IMR-90 (cell line): ENCODE measurements around the gene OPA3. TPM values are rescaled to one million over a fixed set of nuclear protein-coding genes. Genes with fewer than 3 reads are reported as not detected.

Source experiments
- ATAC-seq: fragments of 200-7000 bp; cut with Tn5 transposase; 2 replicates; pipeline ENCODE4 v1.9.1; 2020; ENCODE audit warnings: low read depth, mild to moderate bottlenecking, moderate library complexity
- BruUV-seq: library from RNA; stranded (reverse); fragments of 400-500 nt; replicated peaks from 2 replicates; lab custom pipeline; 2021; lab: Mats Ljungman, UMichigan
- CTCF ChIA-PET: fragments of 300-600 bp; formaldehyde crosslinking; extraction: SDS; loops from one replicate; lab custom pipeline; 2021; ENCODE audit warnings: antibody characterized with exemption; lab: Yijun Ruan, JAX
- POLR2A ChIA-PET: fragments of 300-600 bp; sonication (Branson Sonifier 250); formaldehyde crosslinking; loops from one replicate; lab custom pipeline; 2022; ENCODE audit warnings: antibody characterized with exemption; ENCODE audit not compliant: unreplicated experiment; lab: Charles Lee
- DNase-seq: peaks from one replicate; pipeline ENCODE4 v3.0.0; 2013
- H2AFZ ChIP-seq: replicated peaks from 2 replicates; pipeline ENCODE3; 2013; ENCODE audit warnings: low read length, mild to moderate bottlenecking; ENCODE audit not compliant: poor library complexity
- H2AK5ac ChIP-seq: 2 replicates; pipeline ENCODE4 v1.6.1; 2013; ENCODE audit warnings: low read depth, low read length, inconsistent platforms
- H2AK9ac ChIP-seq: replicated peaks from 2 replicates; pipeline ENCODE3; 2013; ENCODE audit warnings: mild to moderate bottlenecking, low read depth, low read length, moderate library complexity; ENCODE audit not compliant: poor library complexity
- H2BK120ac ChIP-seq: 2 replicates; pipeline ENCODE4 v1.6.1; 2013; ENCODE audit warnings: low read depth, low read length, inconsistent platforms
- H2BK15ac ChIP-seq: 3 replicates; pipeline ENCODE4 v1.6.1; 2013; ENCODE audit warnings: low read depth, low read length, inconsistent platforms
- H2BK20ac ChIP-seq: 2 replicates; pipeline ENCODE4 v1.6.1; 2013; ENCODE audit warnings: low read depth, mild to moderate bottlenecking, inconsistent platforms, low read length, moderate library complexity
- H2BK5ac ChIP-seq: 2 replicates; pipeline ENCODE4 v1.6.1; 2013; ENCODE audit warnings: mild to moderate bottlenecking, low read depth, low read length, inconsistent platforms; ENCODE audit not compliant: poor library complexity, severe bottlenecking
- H3K14ac ChIP-seq: replicated peaks from 2 replicates; pipeline ENCODE4 v1.6.1; 2013; ENCODE audit warnings: low read depth, low read length, inconsistent platforms
- H3K18ac ChIP-seq: 2 replicates; pipeline ENCODE4 v1.6.1; 2013; ENCODE audit warnings: low read depth, low read length, control low read depth
- H3K23ac ChIP-seq: 2 replicates; pipeline ENCODE4 v1.6.1; 2013; ENCODE audit warnings: low read depth, low read length, inconsistent platforms
- H3K27ac ChIP-seq: 2 replicates; pipeline ENCODE4 v1.5.1; 2013; ENCODE audit warnings: mild to moderate bottlenecking, control low read depth, low read length; ENCODE audit not compliant: insufficient read depth
- H3K27me3 ChIP-seq: 2 replicates; pipeline ENCODE4 v1.6.1; 2013; ENCODE audit warnings: low read length; ENCODE audit not compliant: control insufficient read depth, insufficient read depth
- H3K36me3 ChIP-seq: 2 replicates; pipeline ENCODE4 v1.6.1; 2013; ENCODE audit warnings: low read length, mixed read lengths; ENCODE audit not compliant: control insufficient read depth, insufficient read depth
- H3K4ac ChIP-seq: 2 replicates; pipeline ENCODE4 v1.6.1; 2013; ENCODE audit warnings: low read depth, low read length, inconsistent platforms
- H3K4me1 ChIP-seq: 2 replicates; pipeline ENCODE4 v1.6.1; 2013; ENCODE audit warnings: low read length, mixed read lengths; ENCODE audit not compliant: control insufficient read depth, insufficient read depth
- H3K4me2 ChIP-seq: 2 replicates; pipeline ENCODE4 v1.6.1; 2013; ENCODE audit warnings: low read depth, mild to moderate bottlenecking, control low read depth, low read length, moderate library complexity
- H3K4me3 ChIP-seq: 2 replicates; pipeline ENCODE4 v1.5.1; 2013; ENCODE audit warnings: low read depth, mild to moderate bottlenecking, control low read depth, low read length, moderate library complexity; ENCODE audit not compliant: insufficient read depth
- H3K56ac ChIP-seq: 2 replicates; pipeline ENCODE4 v1.6.1; 2013; ENCODE audit warnings: low read length, inconsistent platforms; ENCODE audit not compliant: insufficient read depth; ENCODE audit errors: extremely low read depth
- H3K79me1 ChIP-seq, 2 experiments: 2 replicates each; pipeline ENCODE4 v1.6.1; 2013; ENCODE audit warnings: low read length in 2 of 2, inconsistent platforms in 1 of 2, low read depth in 1 of 2
- H3K9ac ChIP-seq: 2 replicates; pipeline ENCODE4 v1.6.1; 2013; ENCODE audit warnings: low read depth, low read length, control low read depth
- H3K9me1 ChIP-seq: 2 replicates; pipeline ENCODE4 v1.6.1; 2013; ENCODE audit warnings: low read length, inconsistent platforms; ENCODE audit not compliant: insufficient read depth
- H3K9me3 ChIP-seq: 2 replicates; pipeline ENCODE4 v1.6.1; 2013; ENCODE audit warnings: low read length; ENCODE audit not compliant: control insufficient read depth, insufficient read depth
- H4K20me1 ChIP-seq: 2 replicates; pipeline ENCODE4 v1.6.1; 2013; ENCODE audit warnings: low read length, inconsistent platforms; ENCODE audit not compliant: insufficient read depth
- H4K5ac ChIP-seq: 2 replicates; pipeline ENCODE4 v1.6.1; 2013; ENCODE audit warnings: mild to moderate bottlenecking, low read depth, low read length, control low read depth
- H4K8ac ChIP-seq, 2 experiments: 2 replicates each; pipeline ENCODE4 v1.6.1; 2013; ENCODE audit warnings: low read depth in 2 of 2, low read length in 2 of 2, control low read depth in 1 of 2, inconsistent platforms in 1 of 2
- H4K91ac ChIP-seq: 2 replicates; pipeline ENCODE4 v1.6.1; 2013; ENCODE audit warnings: low read depth, low read length, inconsistent platforms; ENCODE audit not compliant: insufficient read depth
- BHLHE40 ChIP-seq: fragments of 150-350 bp; IDR thresholded peaks from 2 replicates; pipeline ENCODE4 v1.6.1; 2016; ENCODE audit warnings: mild to moderate bottlenecking, low read depth, low read length
- CEBPB ChIP-seq: IDR thresholded peaks from 2 replicates; pipeline ENCODE4 v1.6.1; 2012; ENCODE audit warnings: low read depth, low read length, improper control_type of control experiment
- ELK1 ChIP-seq: fragments of 150-350 bp; IDR thresholded peaks from 2 replicates; pipeline ENCODE4 v1.6.1; 2016; ENCODE audit warnings: low read depth, mild to moderate bottlenecking, low read length, moderate library complexity, borderline replicate concordance
- FOS ChIP-seq: fragments of 150-350 bp; IDR thresholded peaks from 2 replicates; pipeline ENCODE4 v1.6.1; 2016; ENCODE audit warnings: low read depth, low read length
- MXI1 ChIP-seq: IDR thresholded peaks from 2 replicates; pipeline ENCODE4 v1.6.1; 2012; ENCODE audit warnings: low read depth, mild to moderate bottlenecking, low read length, moderate library complexity, borderline replicate concordance
- NFE2L2 ChIP-seq: fragments of 150-350 bp; IDR thresholded peaks from 2 replicates; pipeline ENCODE4 v1.6.1; 2016; ENCODE audit warnings: low read depth, mild to moderate bottlenecking, low read length
- POLR2A ChIP-seq: IDR thresholded peaks from 2 replicates; pipeline ENCODE4 v1.6.1; 2012; ENCODE audit warnings: mild to moderate bottlenecking, low read depth, low read length
- RFX5 ChIP-seq: IDR thresholded peaks from 2 replicates; pipeline ENCODE4 v1.8.0; 2012; ENCODE audit warnings: low read depth, mild to moderate bottlenecking, low read length, moderate library complexity
- SMC3 ChIP-seq: fragments of 150-350 bp; IDR thresholded peaks from 2 replicates; pipeline ENCODE4 v1.6.1; 2016; ENCODE audit warnings: low read depth, mild to moderate bottlenecking, antibody characterized with exemption, low read length, moderate library complexity
- USF2 ChIP-seq: fragments of 150-350 bp; IDR thresholded peaks from 2 replicates; pipeline ENCODE4 v1.6.1; 2017; ENCODE audit warnings: mild to moderate bottlenecking, antibody characterized with exemption, low read length, low read depth
- WGBS, 2 experiments: methylation state at CpG; one replicate each; pipeline versions ENCODE4 v1.1.5 to v1.1.7; 2013; ENCODE audit warnings: missing lambda C conversion rate in 2 of 2; ENCODE audit not compliant: insufficient read length in 1 of 2; ENCODE audit errors: extremely low coverage in 2 of 2; 5-methylcytosine and 5-hydroxymethylcytosine counted together
- dilution Hi-C: fragments of 300-500 bp; cut with HindIII; formaldehyde crosslinking; loops from one replicate; pipeline ENCODE4 v1.14.3; 2018; ENCODE audit warnings: low sequenced_read_pairs; ENCODE audit not compliant: unreplicated experiment
- in situ Hi-C: fragments of 300-500 bp; cut with MboI; formaldehyde crosslinking; loops from 3 replicates; pipeline ENCODE4 v1.14.3; 2019; ENCODE audit warnings: low sequenced_read_pairs, inconsistent platforms, mixed read lengths
- intact Hi-C: fragments of 100-400 bp; cut with micrococcal nuclease; formaldehyde crosslinking; loops from 2 replicates; pipeline ENCODE4 v1.10.0; 2022
- polyA plus RNA-seq, 3 experiments: library from polyadenylated mRNA; depleted of rRNA; stranded (reverse); fragments of >200 nt; gene quantifications; 2 replicates each; pipeline ENCODE4 v1.2.3, GENCODE V29; 2012; ENCODE audit warnings: low replicate concordance in 1 of 3
- total RNA-seq: library from RNA; depleted of rRNA; stranded (reverse); fragments of >200 nt; gene quantifications from 2 replicates; pipeline ENCODE4 v1.2.3, GENCODE V29; 2012

The OPA3 gene
- total and polyA plus RNA-seq, 2 of the 4 experiments (the other 2 are of a cell fraction): 5.2 to 9.6 TPM

GRCh38 chr19:45623984-45624383 lies 39.4 kb upstream of the OPA3 start:
- no TSS peak for BruUV-seq
- H2AK5ac ChIP-seq: no peak overlapping the region
- H4K20me1 ChIP-seq: no peaks in the 10 kb centered on the region; the same call in 1 of the 2 replicates
- H3K36me3 ChIP-seq: peaks cover 45% of the 10 kb centered on the region
- no peak overlapping the region for H2BK120ac ChIP-seq
- no peak overlapping the region for H2BK20ac ChIP-seq
- no peaks in the 10 kb centered on the region for H3K9me3 ChIP-seq
- H3K9me1 ChIP-seq: peaks cover 3% of the 10 kb centered on the region; the same call in 1 of the 2 replicates
- no peak overlapping the region for H3K4me2 ChIP-seq
- no peak overlapping the region for H3K23ac ChIP-seq
- H3K79me1 ChIP-seq: peaks cover 0 to 3% of the 10 kb centered on the region in 2 experiments; a peak in 2 of 4 replicates
- no peak overlapping the region for H2BK5ac ChIP-seq
- H3K56ac ChIP-seq: no peak overlapping the region
- no peak for DNase-seq
- no peak overlapping the region for H2AFZ ChIP-seq
- ChIA-PET POLR2A (no interaction called here), CTCF (no interaction called here)
- no peak for TF ChIP-seq SMC3
- no peak for TF ChIP-seq RFX5
- TF ChIP-seq CEBPB: no peak
- TF ChIP-seq NFE2L2: no peak
- no peak for TF ChIP-seq ELK1
- no peak for TF ChIP-seq POLR2A
- TF ChIP-seq FOS: no peak
- no peak for TF ChIP-seq BHLHE40
- TF ChIP-seq USF2: no peak
- no peak for TF ChIP-seq MXI1
- H4K5ac ChIP-seq: no peak overlapping the region
- H3K4me3 ChIP-seq: no peak overlapping the region
- ATAC-seq: no peak
- H3K18ac ChIP-seq: no peak overlapping the region
- no peak overlapping the region for H4K8ac ChIP-seq
- no peak overlapping the region for H3K4ac ChIP-seq
- 88% methylated on average over 1 of the region's 1 CpG; no CpG with 5 or more reads in 1 of the 2 experiments for WGBS, 2 experiments
- H3K14ac ChIP-seq: no peak overlapping the region
- no peak overlapping the region for H2BK15ac ChIP-seq
- dilution Hi-C loops: no loop called here
- in situ Hi-C loops: no loop called here
- H4K91ac ChIP-seq: no peak overlapping the region
- no peaks in the 10 kb centered on the region for H3K4me1 ChIP-seq
- H3K27me3 ChIP-seq: no peaks in the 10 kb centered on the region
- no peak overlapping the region for H2AK9ac ChIP-seq
- no peak overlapping the region for H3K9ac ChIP-seq
- intact Hi-C loops: no loop called here
- H3K27ac ChIP-seq: no peak overlapping the region
